OCI-LY7 (cell line): ENCODE results near the gene ADARB2.

Source experiments
- CTCF ChIP-seq: fragments of 200-600 bp; sonication (generic); conservative IDR thresholded peaks from 2 replicates; pipeline ENCODE4 v1.5.1; 2014; ENCODE audit warnings: mild to moderate bottlenecking, antibody characterized with exemption, low read length, moderate library complexity, mixed read lengths
- EZH2phosphoT487 ChIP-seq: fragments of 200-600 bp; sonication (generic); IDR thresholded peaks from 2 replicates; pipeline ENCODE4 v1.6.1; 2018; ENCODE audit warnings: low read depth, borderline replicate concordance, mild to moderate bottlenecking, mixed run types, antibody characterized with exemption, low read length, moderate library complexity, mixed read lengths

GRCh38 chr10:1399431-1400100, 337.8 kb downstream of the ADARB2 start:
- no peak for TF ChIP-seq CTCF
- TF ChIP-seq EZH2phosphoT487 = no peak
